ENCODE measurements around the gene CYSTM1.
A peak's percentile ranks its signal among the peaks of the same experiment; 100 is the strongest.

- TF ChIP-seq CTCF (IDR thresholded peaks at IDR 0.05; ENCODE audit: low read length) (peak; percentile 87), EZH2 (IDR thresholded peaks at IDR 0.05; ENCODE audit: borderline replicate concordance, low read length) (no peak)
These were observed 65.1 kb downstream of the CYSTM1 start for GRCh38 chr5:140239939-140240700.

Data from OCI-LY1 (cell line).